Measurements from ENCODE around the gene RIMS4. TPM values are rescaled to one million over a fixed set of nuclear protein-coding genes. Genes with fewer than 3 reads are reported as not detected.
A peak's percentile ranks its signal among the peaks of the same experiment; 100 is the strongest.

RIMS4 gene
- total and polyA plus RNA-seq, 2 of the 8 experiments (the other 6 are each of a cell fraction or from before 2014, with no cell fraction given): 13.3 to 44.2 TPM

- Histone ChIP-seq H3K23ac (ENCODE audit: insufficient read length) (no peak overlapping the region), H3K56ac (replicated peaks; ENCODE audit: insufficient read length, low read depth, low read length) (no peak overlapping the region), H3K4ac (replicated peaks; ENCODE audit: insufficient read length, low read depth, low read length) (no peak overlapping the region), H3K9ac (replicated peaks in 1 of 4; ENCODE audit: extremely low read depth in 1 of 4, low read depth in 3 of 4, low read length in 3 of 4) (no peak overlapping the region), H3K23me2 (ENCODE audit: low read depth, low read length) (peaks cover 4% of the 10 kb centered on the region), H3K36me3 (ENCODE audit: control insufficient read depth in 2 of 4, insufficient read depth in 4 of 4, low read length in 3 of 4) (no peaks in the 10 kb centered on the region), H2BK20ac (ENCODE audit: low read length) (no peak overlapping the region), H3K79me1 (ENCODE audit: low read depth, low read length) (peaks cover 7% of the 10 kb centered on the region), H2BK5ac (ENCODE audit: low read depth, low read length) (no peak overlapping the region), H4K8ac (ENCODE audit: extremely low read depth, insufficient read depth, low read length) (no peak overlapping the region), H3K18ac (ENCODE audit: extremely low read depth, low read length) (no peak overlapping the region), H3K27ac (ENCODE audit: low read depth, low read length) (no peak overlapping the region), H3K4me2 (ENCODE audit: insufficient read depth in 1 of 2, low read depth in 2 of 2, low read length in 2 of 2) (peak overlapping the region in 1 of 2 experiments; percentile 15; a peak in 1 of 4 replicates), H3K14ac (ENCODE audit: insufficient read length) (no peak overlapping the region), H4K5ac (ENCODE audit: insufficient read length, low read depth, low read length) (no peak overlapping the region), H2BK15ac (ENCODE audit: low read length) (peak overlapping the region; percentile 31; the same call in 1 of the 2 replicates), H2AFZ (ENCODE audit: low read length) (no peak overlapping the region), H3K27me3 (replicated peaks in 1 of 4; ENCODE audit: control insufficient read depth in 3 of 4, extremely low read depth in 1 of 4, insufficient read depth in 3 of 4, low read length in 3 of 4) (no peaks in the 10 kb centered on the region), H4K91ac (replicated peaks; ENCODE audit: insufficient read length, low read length) (no peak overlapping the region), H3K4me3 (ENCODE audit: extremely low read depth in 1 of 4, insufficient read depth in 2 of 4, low read depth in 3 of 4, low read length in 4 of 4) (no peak overlapping the region), H2AK5ac (ENCODE audit: low read depth, low read length) (0 out of 2 replicates have a peak overlapping the region, but pooled peaks have one; percentile 10), H2BK120ac (replicated peaks; ENCODE audit: low read depth, low read length) (no peak overlapping the region), H2BK12ac (ENCODE audit: low read depth, low read length) (no peak overlapping the region), H4K20me1 (replicated peaks in 1 of 2; ENCODE audit: control insufficient read depth in 1 of 2, insufficient read depth in 2 of 2, low read length in 2 of 2) (peaks cover 3% of the 10 kb centered on the region in 2 experiments), H3K9me3 (ENCODE audit: insufficient read depth in 2 of 2, low read depth in 1 of 2, low read length in 1 of 2) (no peaks in the 10 kb centered on the region), H3K79me2 (ENCODE audit: control insufficient read depth in 1 of 2, insufficient read depth in 2 of 2, low read length in 2 of 2) (peaks cover 0 to 7% of the 10 kb centered on the region in 2 experiments; a peak in 1 of 4 replicates), H3K4me1 (replicated peaks in 1 of 4; ENCODE audit: control insufficient read depth in 3 of 4, insufficient read depth in 4 of 4, low read length in 3 of 4) (peaks cover 5 to 11% (median 7%) of the 10 kb centered on the region in 4 experiments)
- DNase-seq (ENCODE audit: low read depth in 1 of 2, low spot score in 2 of 2): no peak
- CTCF ChIA-PET (ENCODE audit: partially characterized antibody): interaction anchor here (0.8 to 12.1 kb wide), 17 partner anchors 9 to 833 kb away, joined by 3 to 170 read pairs (median 4); partner anchors contain the start of gene WFDC10A
- POLR2A ChIA-PET (ENCODE audit: partially characterized antibody): interaction anchor here (1.1 to 1.5 kb wide), 3 partner anchors 12 to 39 kb away, joined by 3 to 5 read pairs (median 3); no protein-coding TSS in a partner anchor
- WGBS, 2 experiments (ENCODE audit: extremely low coverage in 1 of 2, insufficient coverage in 1 of 2, insufficient read length in 1 of 2, insufficient replicate concordance in 2 of 2, low coverage in 1 of 2, low lambda C conversion rate in 2 of 2, missing lambda C conversion rate in 1 of 2): 89% methylated on average over 3 of the region's 3 CpGs; no CpG with 5 or more reads in 1 of the 2 experiments
- TF ChIP-seq SIRT6 (IDR thresholded peaks at IDR 0.05; ENCODE audit: low read length) (no peak), BRCA1 (IDR thresholded peaks at IDR 0.05; ENCODE audit: low read depth, low read length) (no peak), CREB1 (IDR thresholded peaks at IDR 0.05) (no peak), CTBP2 (IDR thresholded peaks at IDR 0.05; ENCODE audit: borderline replicate concordance, insufficient read depth, insufficient read length, low read length) (no peak), RAD21 (IDR thresholded peaks at IDR 0.05 in 1 of 2, conservative IDR thresholded peaks at IDR 0.05 in 1 of 2; ENCODE audit: low read depth in 2 of 2, low read length in 2 of 2) (no peak), TCF12 (IDR thresholded peaks at IDR 0.05; ENCODE audit: low read depth, low read length) (no peak), NRF1 (IDR thresholded peaks at IDR 0.05; ENCODE audit: low read depth, low read length) (no peak), SUZ12 (IDR thresholded peaks at IDR 0.05; ENCODE audit: low read length) (no peak), SRF (IDR thresholded peaks at IDR 0.05; ENCODE audit: low read depth, low read length) (no peak), SP2 (IDR thresholded peaks at IDR 0.05; ENCODE audit: low read length) (no peak), BCL11A (IDR thresholded peaks at IDR 0.05; ENCODE audit: low read depth in 2 of 2, low read length in 2 of 2) (no peak)
- FAIRE-seq: no peak
Measured at GRCh38 chr20:44796758-44797457, 13.4 kb downstream of the RIMS4 start.

All from H1 (cell line).